K562 (cell line): ENCODE measurements around the gene KCND2. TPM values are rescaled to one million over a fixed set of nuclear protein-coding genes. Genes with fewer than 3 reads are reported as not detected.
A peak's percentile ranks its signal among the peaks of the same experiment; 100 is the strongest.

Source experiments
- ATAC-seq: fragments of 200-7000 bp; cut with Tn5 transposase; 3 replicates; pipeline ENCODE4 v1.9.1; 2020; ENCODE audit warnings: moderate library complexity
- BruUV-seq: library from RNA; stranded (reverse); fragments of 400-500 nt; replicated peaks from 2 replicates; lab custom pipeline; 2021; lab: Mats Ljungman, UMichigan
- CTCF ChIA-PET: fragments of 300-600 bp; formaldehyde crosslinking; extraction: SDS; loops from one replicate; lab custom pipeline; 2021; ENCODE audit warnings: low intra/inter-chr PET ratio; lab: Yijun Ruan, JAX
- POLR2A ChIA-PET: fragments of 300-600, 350-650 bp; sonication (Branson Sonifier 250); formaldehyde crosslinking; extraction: SDS; loops from one replicate; lab custom pipeline; 2021; ENCODE audit warnings: antibody characterized with exemption, inconsistent platforms; lab: Yijun Ruan, JAX
- DNase-seq, 4 experiments: peaks; one replicate each; pipeline versions ENCODE4 v3.0.0 to v3.0.0-alpha.2; 2011 to 2018; ENCODE audit warnings: low spot score in 3 of 4, mixed read lengths in 3 of 4; ENCODE audit errors: extremely low read depth in 1 of 4
- FAIRE-seq: peaks from 2 replicates; lab custom pipeline; 2011; peaks lifted over from hg19 to GRCh38; lab: Jason Lieb, UNC
- H2AFZ ChIP-seq: 2 replicates; pipeline ENCODE4 v1.6.0; 2011; ENCODE audit warnings: low read depth, low read length, control low read depth, inconsistent platforms
- H3K27ac ChIP-seq: fragments of 200-600 bp; 3 replicates; pipeline ENCODE4 v1.8.0; 2011; ENCODE audit warnings: low read depth, mild to moderate bottlenecking, control low read depth, inconsistent platforms, low read length, moderate library complexity, mixed read lengths; ENCODE audit errors: extremely low read depth
- H3K27me3 ChIP-seq, 2 experiments: fragments of 300-600 bp in 1 of 2; 2 replicates in 1 of 2; 3 replicates in 1 of 2; pipeline versions ENCODE4 v1.6.0 to v1.8.0; 2011; ENCODE audit warnings: inconsistent platforms in 2 of 2, low read length in 2 of 2, mild to moderate bottlenecking in 1 of 2, mixed read lengths in 1 of 2, moderate library complexity in 1 of 2; ENCODE audit not compliant: control insufficient read depth in 2 of 2, insufficient read depth in 2 of 2
- H3K36me3 ChIP-seq: fragments of 300-600 bp; 3 replicates; pipeline ENCODE4 v1.8.0; 2011; ENCODE audit warnings: mild to moderate bottlenecking, low read length, inconsistent platforms; ENCODE audit not compliant: control insufficient read depth, insufficient read depth
- H3K4me1 ChIP-seq, 2 experiments: fragments of 200-600 bp in 1 of 2; replicated peaks in 1 of 2; 2 replicates in 1 of 2; 3 replicates in 1 of 2; pipeline versions ENCODE4 v1.5.1 to v1.8.0; 2011; ENCODE audit warnings: inconsistent platforms in 2 of 2, low read length in 2 of 2, mild to moderate bottlenecking in 1 of 2, mixed read lengths in 1 of 2, moderate library complexity in 1 of 2; ENCODE audit not compliant: control insufficient read depth in 2 of 2, insufficient read depth in 2 of 2
- H3K4me2 ChIP-seq: 2 replicates; pipeline ENCODE4 v1.6.1; 2011; ENCODE audit warnings: low read length, control low read depth, inconsistent platforms, mixed read lengths; ENCODE audit not compliant: insufficient read depth
- H3K4me3 ChIP-seq: fragments of 200-600 bp; sonication (generic), shearing (Covaris generic); 2 replicates; pipeline ENCODE4 v1.5.1; 2016; ENCODE audit warnings: control low read depth, inconsistent platforms
- H3K79me2 ChIP-seq: fragments of 200-600 bp; 3 replicates; pipeline ENCODE4 v1.8.0; 2011; ENCODE audit warnings: low read length, inconsistent platforms; ENCODE audit not compliant: control insufficient read depth, insufficient read depth
- H3K9ac ChIP-seq, 2 experiments: 2 replicates each; pipeline versions ENCODE4 v1.6.0 to v1.6.1; 2011; ENCODE audit warnings: low read depth in 2 of 2, low read length in 2 of 2, control low read depth in 1 of 2, inconsistent platforms in 1 of 2, mild to moderate bottlenecking in 1 of 2, mixed read lengths in 1 of 2; ENCODE audit not compliant: insufficient read depth in 1 of 2
- H3K9me1 ChIP-seq: one replicate; pipeline ENCODE4 v1.6.0; 2011; ENCODE audit warnings: inconsistent platforms, mild to moderate bottlenecking, low read length, moderate library complexity; ENCODE audit not compliant: control insufficient read depth, insufficient read depth
- H3K9me3 ChIP-seq: replicated peaks from 2 replicates; pipeline ENCODE4 v1.5.1; 2011; ENCODE audit warnings: low read depth, low read length, inconsistent platforms; ENCODE audit not compliant: control insufficient read depth, insufficient read depth
- H4K20me1 ChIP-seq: replicated peaks from 2 replicates; pipeline ENCODE4 v1.6.1; 2011; ENCODE audit warnings: low read length, inconsistent platforms, mixed read lengths; ENCODE audit not compliant: control insufficient read depth, insufficient read depth
- E4F1 ChIP-seq: fragments of 250-450 bp; sonication (Bioruptor Pico); IDR thresholded peaks from 2 replicates; pipeline ENCODE4 v1.5.0; 2021; ENCODE audit warnings: mild to moderate bottlenecking, borderline replicate concordance
- ETS1 ChIP-seq: conservative IDR thresholded peaks from 2 replicates; pipeline ENCODE4 v1.6.1; 2011; ENCODE audit warnings: low read depth, mild to moderate bottlenecking, low read length; ENCODE audit not compliant: control insufficient read depth
- FOS ChIP-seq: IDR thresholded peaks from 3 replicates; pipeline ENCODE4 v1.6.1; 2011; ENCODE audit not compliant: insufficient read length; ENCODE audit errors: extremely low read depth
- KDM4B ChIP-seq, 2 experiments: fragments of 450-650 bp in 1 of 2; sonication (generic) in 1 of 2; IDR thresholded peaks; 2 replicates each; pipeline ENCODE4 v1.6.1; 2016 to 2017; ENCODE audit warnings: borderline replicate concordance in 2 of 2, antibody characterized with exemption in 1 of 2, low read depth in 1 of 2, mild to moderate bottlenecking in 1 of 2
- MEF2D ChIP-seq: conservative IDR thresholded peaks from 2 replicates; pipeline ENCODE4 v1.6.1; 2016; ENCODE audit warnings: low read depth, missing genetic modification characterization, missing compliant biosample characterization
- TRIM25 ChIP-seq: fragments of 450-650 bp; IDR thresholded peaks from 2 replicates; pipeline ENCODE4 v1.7.0; 2016; ENCODE audit warnings: borderline replicate concordance
- U2AF1 ChIP-seq: fragments of 200-400 bp; formaldehyde crosslinking; optimal IDR thresholded peaks from 2 replicates; pipeline ENCODE3; 2017; ENCODE audit warnings: mild to moderate bottlenecking, low read depth, low read length, moderate library complexity
- ZNF165 ChIP-seq: fragments of 250-450 bp; sonication (Bioruptor Pico); IDR thresholded peaks from 2 replicates; pipeline ENCODE4 v1.4.0; 2020; ENCODE audit warnings: borderline replicate concordance
- ZNF239 ChIP-seq: fragments of 250-450 bp; sonication (Bioruptor Pico); IDR thresholded peaks from 2 replicates; pipeline ENCODE4 v1.4.0; 2020; ENCODE audit warnings: mild to moderate bottlenecking
- WGBS: fragments of 100-300 bp; shearing (Covaris generic); methylation state at CpG from one replicate; pipeline ENCODE4 v1.1.6; 2016; ENCODE audit warnings: low coverage, mixed read lengths; ENCODE audit not compliant: insufficient coverage; ENCODE audit errors: missing lambda C conversion rate; 5-methylcytosine and 5-hydroxymethylcytosine counted together
- in situ Hi-C: fragments of 300-500 bp; cut with MboI; formaldehyde crosslinking; loops from 4 replicates; pipeline ENCODE4 v1.15.0; 2018; ENCODE audit warnings: inconsistent platforms, mixed read lengths
- intact Hi-C: fragments of 100-400 bp; cut with micrococcal nuclease; formaldehyde crosslinking; loops from 2 replicates; pipeline ENCODE4 v1.14.2; 2022
- polyA plus RNA-seq, 8 experiments: library from polyadenylated mRNA; depleted of rRNA in 4 of 8; stranded (reverse) in 5 of 8; unstranded in 3 of 8; fragments of >200 nt; fragmentation: Nextera tagmentation in 2 of 8; fragmentation: Illumina TruSeq in 1 of 8; extraction: Ambion mirVana in 2 of 8; extraction: Trizol in 1 of 8; gene quantifications; 2 replicates each; pipeline versions ENCODE4 v1.2.1 to v1.2.3, GENCODE V29; 2011 to 2014; ENCODE audit warnings: inconsistent platforms in 1 of 8, missing spikeins in 1 of 8
- total RNA-seq, 7 experiments: library from RNA; depleted of rRNA in 6 of 7; stranded (reverse); fragments of >200 nt in 6 of 7; fragmentation: Illumina TruSeq in 2 of 7; extraction: Trizol in 2 of 7; gene quantifications; 2 replicates each; pipeline versions ENCODE4 v1.2.1 to v1.2.3, GENCODE V29; 2011 to 2021; ENCODE audit warnings: low replicate concordance in 1 of 7

Gene KCND2
- total and polyA plus RNA-seq, 9 of the 15 experiments (the other 6 are each of a cell fraction or from before 2014, with no cell fraction given), result 0.03 to 0.12 TPM; not detected in 7

- Histone ChIP-seq H3K4me1 (peaks cover 0 to 12% of the 10 kb centered on the region in 2 experiments; a peak in 2 of 5 replicates), H3K79me2 (no peaks in the 10 kb centered on the region), H3K27ac (no peak overlapping the region), H3K9me1 (no peaks in the 10 kb centered on the region), H3K4me3 (no peak overlapping the region), H3K9me3 (no peaks in the 10 kb centered on the region), H3K4me2 (no peak overlapping the region), H4K20me1 (no peaks in the 10 kb centered on the region), H3K36me3 (no peaks in the 10 kb centered on the region), H3K9ac (no peak overlapping the region), H2AFZ (no peak overlapping the region), H3K27me3 (peaks cover 8 to 13% of the 10 kb centered on the region in 2 experiments; a peak in 3 of 5 replicates)
- no peak for DNase-seq
- WGBS, result 9% methylated on average over 37 of the region's 38 CpGs
- ChIA-PET POLR2A (no interaction called here), CTCF (no interaction called here)
- intact Hi-C loops (loop anchor here (5.0 to 10.0 kb wide), 3 partner anchors 284 to 451 kb away; no protein-coding TSS in a partner anchor), in situ Hi-C loops (no loop called here)
- TF ChIP-seq ZNF239 (CRISPR knock-in tag), result no peak
- TF ChIP-seq U2AF1, result no peak
- no peak for FAIRE-seq
- no TSS peak for BruUV-seq
- peak; percentile 26; the same call in 1 of the 3 replicates for ATAC-seq
Observed at GRCh38 chr7:120273476-120273975, 551 bp downstream of the KCND2 start.

GRCh38 chr7:120274482-120274881 is 1.5 kb downstream of the KCND2 start:
- ChIA-PET POLR2A (no interaction called here), CTCF (no interaction called here)
- WGBS, result 2% methylated on average over 16 of the region's 16 CpGs
- DNase-seq (no peak), FAIRE-seq (no peak), ATAC-seq (no peak)
- no peak overlapping the region for H3K4me3 ChIP-seq
- peaks cover 8 to 13% of the 10 kb centered on the region in 2 experiments; a peak in 3 of 5 replicates for H3K27me3 ChIP-seq
- no peak overlapping the region for H2AFZ ChIP-seq
- H4K20me1 ChIP-seq, result no peaks in the 10 kb centered on the region
- in situ Hi-C loops, result no loop called here
- peaks cover 0 to 12% of the 10 kb centered on the region in 2 experiments; a peak in 2 of 5 replicates for H3K4me1 ChIP-seq
- H3K4me2 ChIP-seq, result no peak overlapping the region
- no peaks in the 10 kb centered on the region for H3K9me3 ChIP-seq
- no peaks in the 10 kb centered on the region for H3K36me3 ChIP-seq
- no peak overlapping the region for H3K27ac ChIP-seq
- no peak overlapping the region for H3K9ac ChIP-seq
- intact Hi-C loops, result loop anchor here (5.0 to 10.0 kb wide), 3 partner anchors 283 to 450 kb away; no protein-coding TSS in a partner anchor
- H3K79me2 ChIP-seq, result no peaks in the 10 kb centered on the region
- H3K9me1 ChIP-seq, result no peaks in the 10 kb centered on the region
- BruUV-seq, result no TSS peak
- no peak for TF ChIP-seq E4F1 (CRISPR knock-in tag)
- TF ChIP-seq KDM4B (IDR thresholded peaks at IDR 0.05; ENCODE audit: borderline replicate concordance in 2 of 2, low read depth in 1 of 2), result no peak
- TF ChIP-seq TRIM25, result no peak
- TF ChIP-seq MEF2D, result no peak
- TF ChIP-seq FOS, result no peak
- no peak for TF ChIP-seq ZNF165 (CRISPR knock-in tag)
- no peak for TF ChIP-seq ETS1
